Pulmonary artery endothelial cell (primary cell): ENCODE measurements around the gene PRAME. TPM values are rescaled to one million over a fixed set of nuclear protein-coding genes. Genes with fewer than 3 reads are reported as not detected.

Experiments used
- DNase-seq: peaks from one replicate; pipeline ENCODE4 v3.0.0-alpha.2; 2011; ENCODE audit warnings: low read depth, low spot score
- total RNA-seq: library from RNA; depleted of rRNA; stranded (reverse); fragments of >200 nt; gene quantifications from 2 replicates; pipeline ENCODE4 v1.2.3, GENCODE V29; 2014

Gene PRAME
- total RNA-seq, 1 donor from 2014 or later = not detected

GRCh38 chr22:22579869-22580604 lies 21.0 kb upstream of the PRAME start:
- no peak for DNase-seq

DNA sequence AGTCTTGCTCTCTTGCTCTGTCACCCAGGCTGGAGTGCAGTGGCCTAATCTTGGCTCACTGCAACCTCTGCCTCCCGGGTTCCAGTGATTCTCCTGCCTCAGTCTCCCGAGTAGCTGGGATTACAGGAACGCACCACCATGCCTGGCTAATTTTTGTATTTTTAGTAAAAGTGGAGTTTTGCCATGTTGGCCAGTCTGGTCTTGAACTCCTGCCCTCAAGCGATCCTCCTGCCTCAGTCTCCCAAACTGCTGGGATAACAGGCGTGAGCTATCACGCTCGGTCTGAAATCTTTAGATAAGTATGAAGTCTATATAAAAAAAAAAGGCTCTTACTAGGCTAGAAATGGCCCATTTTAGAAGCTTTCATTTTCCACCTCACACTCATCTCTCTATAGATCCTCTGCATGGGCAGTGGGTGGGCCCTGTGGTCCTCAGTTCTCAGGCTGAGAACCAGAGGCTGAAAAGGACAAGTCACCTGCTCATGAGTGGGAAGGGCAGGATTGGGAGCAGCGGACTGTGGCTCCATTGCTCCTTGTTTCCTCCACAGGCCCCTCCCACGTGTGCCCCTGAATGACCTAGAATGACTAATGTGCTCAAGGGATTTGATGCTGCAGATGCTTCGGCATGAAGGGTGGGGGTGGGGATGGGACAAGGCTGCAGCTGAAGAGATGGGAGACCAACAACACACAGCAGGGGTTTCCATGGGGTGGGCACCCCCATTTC lies 19.8 kb upstream of the PRAME start:
- no peak for DNase-seq

DNA sequence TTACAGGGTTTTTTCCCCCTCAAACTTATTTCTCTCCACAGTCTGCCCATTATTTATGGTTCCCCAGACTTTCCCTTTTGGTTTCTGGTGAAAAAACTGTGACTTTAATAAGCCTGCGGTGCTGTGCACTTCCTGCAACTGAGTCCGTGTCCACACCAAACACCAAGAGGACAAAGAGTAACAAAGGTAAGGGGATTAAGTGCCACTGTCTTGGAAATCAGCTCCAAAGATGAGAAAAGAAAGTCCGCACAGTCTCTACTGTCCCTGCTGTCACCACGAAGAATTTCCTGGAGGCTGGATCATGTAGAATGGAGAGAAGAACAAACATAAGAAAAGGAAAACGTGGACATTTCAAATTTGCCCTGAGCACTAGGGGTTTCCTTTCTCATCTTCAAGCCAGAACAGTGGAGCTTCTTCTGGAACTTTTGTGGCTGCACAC lies 17.9 kb upstream of the PRAME start:
- no peak for DNase-seq

GRCh38 chr22:22576244-22576988 lies 17.4 kb upstream of the PRAME start:
- no peak for DNase-seq

DNA sequence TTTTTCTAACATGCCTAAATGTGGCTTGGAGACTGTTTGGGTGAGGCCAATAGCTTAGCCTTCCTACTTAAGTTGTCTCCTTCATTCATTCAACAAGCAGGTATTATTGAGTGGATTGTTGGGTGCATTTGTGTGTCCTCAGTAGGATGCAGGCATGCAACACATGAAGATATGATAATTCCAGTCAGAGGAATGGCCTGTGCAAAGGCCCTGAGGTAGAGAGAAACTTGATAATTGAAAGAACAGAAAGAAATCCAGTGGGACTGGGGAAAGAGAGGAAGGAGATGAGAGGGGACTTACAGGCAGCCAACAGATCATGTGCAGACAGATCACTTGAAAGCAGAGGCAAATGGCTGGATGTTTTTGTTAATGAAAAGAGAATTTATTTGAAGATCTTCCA lies 15.3 kb upstream of the PRAME start:
- no peak for DNase-seq

GRCh38 chr22:22573047-22573889 lies 14.2 kb upstream of the PRAME start:
- no peak for DNase-seq

GRCh38 chr22:22571862-22572261 lies 12.8 kb upstream of the PRAME start:
- DNase-seq = no peak

- no peak for DNase-seq
Measured at GRCh38 chr22:22571429-22571828, 12.4 kb upstream of the PRAME start.

DNA sequence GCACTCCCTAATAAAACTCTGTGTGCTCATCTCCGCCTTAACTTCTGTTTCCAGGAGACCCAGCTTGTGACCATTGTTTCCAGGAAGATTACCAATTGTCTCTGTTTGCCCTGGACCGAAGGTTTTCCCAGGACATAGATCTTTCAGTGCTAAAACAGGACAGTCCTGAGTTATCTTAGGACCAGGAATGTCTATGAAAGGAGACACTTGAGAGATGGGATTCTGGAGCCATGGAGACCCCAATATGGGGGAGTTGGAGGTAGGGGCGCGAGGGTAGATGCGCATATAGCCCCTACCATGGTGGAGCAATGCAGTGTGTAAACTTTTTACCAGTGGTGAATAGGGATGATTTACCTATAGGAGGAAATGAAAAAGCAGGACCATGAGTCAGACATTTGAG lies 10.2 kb upstream of the PRAME start:
- DNase-seq = no peak

- DNase-seq = no peak
Measured at GRCh38 chr22:22565981-22566380, 6.9 kb upstream of the PRAME start.

- DNase-seq = no peak
Measured at GRCh38 chr22:22558071-22558971, 744 bp downstream of the PRAME start.

- DNase-seq = no peak
Measured at GRCh38 chr22:22556995-22557925, 1.8 kb downstream of the PRAME start.

DNA sequence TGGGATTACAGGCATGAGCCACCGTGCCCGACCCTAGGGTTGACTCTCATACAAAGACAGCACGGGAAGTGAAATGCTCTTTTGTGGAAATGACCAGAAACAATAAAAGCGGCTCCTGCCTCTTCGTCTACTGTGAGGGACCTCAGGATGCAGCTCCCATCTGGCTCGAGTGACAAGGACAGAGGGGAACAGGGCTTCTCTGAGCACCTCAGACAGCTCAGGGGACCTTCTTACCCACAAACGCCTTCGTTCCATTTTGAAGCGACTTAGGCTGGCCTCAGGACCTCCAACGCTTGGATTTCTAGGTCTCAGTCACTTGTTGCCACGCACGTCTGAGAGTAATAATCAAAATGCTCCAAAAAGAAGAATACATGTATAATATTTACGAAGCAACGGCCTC lies 2.5 kb downstream of the PRAME start:
- no peak for DNase-seq

DNA sequence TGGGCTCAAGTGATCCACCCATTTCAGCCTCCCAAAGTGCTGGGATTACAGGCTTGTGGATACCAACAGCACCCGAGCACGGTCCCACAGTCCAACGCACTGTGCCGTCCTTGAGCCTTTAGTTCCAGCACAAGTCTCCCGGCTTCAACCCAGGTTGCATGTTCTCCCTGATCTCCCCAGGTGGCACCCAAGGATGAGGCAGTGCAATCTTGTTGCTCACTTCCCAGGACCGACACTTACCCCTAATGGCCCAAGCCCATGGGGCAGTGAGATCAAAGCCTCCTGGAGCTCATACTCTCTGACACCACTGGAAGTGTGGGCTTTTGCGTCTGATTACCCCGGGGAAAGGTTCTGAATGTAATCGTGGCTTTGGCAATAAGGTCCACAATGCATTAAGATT lies 3.5 kb downstream of the PRAME start:
- no peak for DNase-seq

DNA sequence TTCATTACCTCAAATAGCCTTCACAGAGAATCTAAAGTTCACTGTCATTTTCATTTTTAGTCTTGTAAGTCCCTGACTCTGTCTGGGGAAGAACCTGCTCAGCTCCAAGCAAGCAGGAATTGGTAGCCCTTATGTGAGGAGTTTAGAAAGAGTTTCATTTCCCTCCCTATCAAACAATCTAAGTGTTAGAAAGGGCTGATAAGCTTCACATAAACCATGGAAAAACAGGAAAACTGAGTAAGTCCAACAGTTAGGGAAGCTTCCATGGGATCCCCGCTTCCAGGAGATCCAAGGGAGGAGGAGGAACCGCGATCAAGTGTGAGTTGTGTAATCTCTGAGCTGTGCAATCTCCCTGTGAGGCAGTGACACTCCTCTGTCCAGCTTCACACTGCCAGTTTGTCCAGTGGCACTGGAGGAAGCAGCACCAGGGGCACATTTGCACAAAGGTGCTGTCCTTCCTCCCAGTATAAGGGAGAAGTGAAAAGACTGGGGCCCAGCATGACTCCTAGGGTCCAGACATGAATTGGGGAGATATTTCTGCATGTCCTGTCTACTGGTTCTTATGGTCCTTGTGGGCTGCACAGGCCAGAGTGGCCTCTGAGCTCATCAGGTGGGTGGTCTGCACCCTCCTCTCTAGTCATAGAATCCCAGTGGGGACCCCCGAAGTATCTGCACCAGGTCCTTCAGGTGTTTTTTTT lies 4.3 kb downstream of the PRAME start:
- no peak for DNase-seq

- DNase-seq = no peak
Measured at GRCh38 chr22:22553735-22554586, 5.1 kb downstream of the PRAME start.

DNA sequence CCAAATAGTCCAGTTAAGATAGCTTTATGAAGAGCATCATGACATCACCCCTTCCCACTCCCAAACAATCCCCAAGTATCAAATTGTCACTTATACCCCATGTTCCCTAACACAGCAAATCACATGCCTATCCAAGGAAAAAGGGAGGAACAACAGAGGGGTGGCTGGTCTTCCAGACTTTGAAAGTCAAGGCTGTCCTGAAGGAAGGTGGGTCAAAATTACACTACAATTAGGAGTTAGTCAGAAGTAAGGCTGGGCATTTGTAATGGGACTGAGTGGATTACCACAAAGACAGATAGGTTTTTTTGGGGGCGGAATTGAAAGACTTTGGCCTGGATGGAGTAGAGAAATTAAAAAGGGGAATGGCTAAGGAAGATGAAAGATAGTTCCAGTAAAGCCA lies 5.9 kb downstream of the PRAME start:
- no peak for DNase-seq

- DNase-seq = no peak
Measured at GRCh38 chr22:22552630-22553029, 6.4 kb downstream of the PRAME start.
